GM23248 (cell line): Measurements from ENCODE around the gene APCDD1. TPM values are rescaled to one million over a fixed set of nuclear protein-coding genes. Genes with fewer than 3 reads are reported as not detected.

Experiments used
- DNase-seq: peaks from one replicate; pipeline ENCODE4 v3.0.0-alpha.2; 2015
- H2AFZ ChIP-seq: fragments of 200-600 bp; sonication (generic); 2 replicates; pipeline ENCODE4 v1.6.1; 2016; ENCODE audit warnings: antibody characterized with exemption
- H3F3A ChIP-seq: fragments of 200-600 bp; sonication (generic); 2 replicates; pipeline ENCODE4 v1.6.1; 2016; ENCODE audit warnings: mild to moderate bottlenecking, antibody characterized with exemption, mixed run types; ENCODE audit not compliant: insufficient read depth
- H3K27ac ChIP-seq: fragments of 200-600 bp; sonication (generic); 2 replicates; pipeline ENCODE4 v1.5.1; 2016; ENCODE audit warnings: mild to moderate bottlenecking
- H3K27me3 ChIP-seq: fragments of 200-600 bp; sonication (generic); replicated peaks from 2 replicates; pipeline ENCODE4 v1.6.1; 2016; ENCODE audit warnings: mild to moderate bottlenecking; ENCODE audit not compliant: insufficient read depth
- H3K36me3 ChIP-seq: fragments of 200-600 bp; sonication (generic); 2 replicates; pipeline ENCODE4 v1.6.1; 2016; ENCODE audit warnings: low read depth, mild to moderate bottlenecking
- H3K4me1 ChIP-seq: fragments of 200-600 bp; sonication (generic); 2 replicates; pipeline ENCODE4 v1.6.1; 2016; ENCODE audit warnings: mild to moderate bottlenecking; ENCODE audit not compliant: insufficient read depth
- H3K4me2 ChIP-seq: fragments of 200-600 bp; sonication (generic); one replicate; pipeline ENCODE4 v1.6.1; 2016; ENCODE audit warnings: mild to moderate bottlenecking; ENCODE audit not compliant: unreplicated experiment
- H3K4me3 ChIP-seq: fragments of 200-600 bp; sonication (generic); 2 replicates; pipeline ENCODE4 v1.5.1; 2016; ENCODE audit warnings: mild to moderate bottlenecking
- H3K79me2 ChIP-seq: fragments of 200-600 bp; sonication (generic); 2 replicates; pipeline ENCODE4 v1.6.1; 2016; ENCODE audit warnings: mild to moderate bottlenecking; ENCODE audit not compliant: insufficient read depth
- H3K9ac ChIP-seq: fragments of 200-600 bp; sonication (generic); 2 replicates; pipeline ENCODE4 v1.6.1; 2016; ENCODE audit warnings: mild to moderate bottlenecking
- H3K9me2 ChIP-seq: fragments of 200-600 bp; sonication (generic); 2 replicates; pipeline ENCODE4 v1.6.1; 2016; ENCODE audit warnings: mixed run types, mild to moderate bottlenecking, moderate library complexity; ENCODE audit not compliant: insufficient read depth
- H3K9me3 ChIP-seq: fragments of 200-600 bp; sonication (generic); one replicate; pipeline ENCODE4 v1.6.1; 2017; ENCODE audit warnings: low read depth
- H4K20me1 ChIP-seq: fragments of 200-600 bp; sonication (generic); 2 replicates; pipeline ENCODE4 v1.6.0; 2016; ENCODE audit not compliant: insufficient read depth
- EZH2 ChIP-seq: fragments of 200-600 bp; sonication (generic); IDR thresholded peaks from 2 replicates; pipeline ENCODE4 v1.6.1; 2018; ENCODE audit warnings: antibody characterized with exemption, mild to moderate bottlenecking; ENCODE audit not compliant: insufficient read depth, poor library complexity, severe bottlenecking
- EZH2phosphoT487 ChIP-seq: fragments of 200-600 bp; sonication (generic); IDR thresholded peaks from 2 replicates; pipeline ENCODE4 v1.6.1; 2018; ENCODE audit warnings: antibody characterized with exemption, moderate library complexity, mild to moderate bottlenecking, low read depth; ENCODE audit not compliant: insufficient read depth
- WGBS, 2 experiments: methylation state at CpG; one replicate each; pipeline ENCODE4 v1.1.6; 2015 to 2017; ENCODE audit warnings: low lambda C conversion rate in 2 of 2, low coverage in 1 of 2; ENCODE audit errors: missing lambda C conversion rate in 2 of 2; 5-methylcytosine and 5-hydroxymethylcytosine counted together
- in situ Hi-C: fragments of 300-500 bp; cut with MboI; formaldehyde crosslinking; loops from 2 replicates; pipeline ENCODE4 v1.15.0; 2020
- polyA plus RNA-seq: library from polyadenylated mRNA; unstranded; fragments of >200 nt; fragmentation: Nextera tagmentation; extraction: Ambion mirVana; gene quantifications from 2 replicates; pipeline ENCODE4 v1.2.1, GENCODE V29; 2016
- total RNA-seq: library from RNA; depleted of rRNA; stranded (reverse); fragments of >200 nt; shearing (Covaris generic); gene quantifications from 2 replicates; pipeline ENCODE4 v1.2.3, GENCODE V29; 2014

APCDD1 gene
- total and polyA plus RNA-seq, 2 experiments from 2014 or later: 0.30 TPM; not detected in 1

DNA sequence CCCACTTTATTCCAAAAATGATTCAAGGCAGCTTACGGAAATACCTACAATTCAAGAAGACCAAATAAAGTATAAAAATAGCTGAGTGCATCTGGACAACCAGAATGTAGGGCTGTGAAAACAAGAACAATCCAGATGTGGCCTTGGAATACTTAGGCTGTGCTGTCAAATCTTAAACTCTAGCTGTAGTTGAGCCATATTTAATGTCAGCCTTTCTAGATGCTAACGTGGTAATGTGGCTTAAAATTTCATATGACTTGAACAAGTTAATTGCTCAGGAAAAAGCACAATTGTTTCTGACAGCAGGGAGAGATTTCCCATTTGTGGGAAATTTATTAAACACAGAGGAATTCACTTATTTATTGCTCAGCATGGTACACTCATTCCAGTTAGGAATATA lies 56.8 kb downstream of the APCDD1 start:
- Histone ChIP-seq H3K79me2 (no peaks in the 10 kb centered on the region), H3K4me2 (no peak overlapping the region), H3K9me2 (no peaks in the 10 kb centered on the region), H3K9me3 (no peaks in the 10 kb centered on the region), H3K4me3 (no peak overlapping the region), H3K27me3 (no peaks in the 10 kb centered on the region), H3K4me1 (0 out of 2 replicates have a peak, but pooled peaks cover 4% of the 10 kb centered on the region), H3K36me3 (no peaks in the 10 kb centered on the region), H3K9ac (no peak overlapping the region), H4K20me1 (no peaks in the 10 kb centered on the region), H3K27ac (no peak overlapping the region), H3F3A (no peaks in the 10 kb centered on the region), H2AFZ (no peak overlapping the region)
- no peak for DNase-seq
- no peak for TF ChIP-seq EZH2phosphoT487
- no peak for TF ChIP-seq EZH2
- WGBS, 2 experiments: 38 to 50% methylated on average over 2 of the region's 2 CpGs
- in situ Hi-C loops: loop anchor here (10.0 to 25.0 kb wide), 2 partner anchors 496 to 824 kb away; no protein-coding TSS in a partner anchor

- Histone ChIP-seq H3K4me1 (peaks cover 6% of the 10 kb centered on the region), H3K79me2 (no peaks in the 10 kb centered on the region), H3K27ac (no peak overlapping the region), H3K4me2 (no peak overlapping the region), H3F3A (peaks cover 3% of the 10 kb centered on the region; the same call in 1 of the 2 replicates), H3K27me3 (no peaks in the 10 kb centered on the region), H3K36me3 (no peaks in the 10 kb centered on the region), H4K20me1 (no peaks in the 10 kb centered on the region), H3K9me3 (no peaks in the 10 kb centered on the region), H3K9me2 (no peaks in the 10 kb centered on the region), H3K4me3 (no peak overlapping the region), H3K9ac (no peak overlapping the region), H2AFZ (no peak overlapping the region)
- in situ Hi-C loops: loop anchor here (10.0 to 25.0 kb wide), 2 partner anchors 499 to 827 kb away; no protein-coding TSS in a partner anchor
- no peak for TF ChIP-seq EZH2
- no peak for TF ChIP-seq EZH2phosphoT487
- DNase-seq: no peak
- WGBS, 2 experiments: 14 to 18% methylated on average over 3 of the region's 3 CpGs
These were observed 59.6 kb downstream of the APCDD1 start for GRCh38 chr18:10514082-10514481.

- no peak overlapping the region for H3K4me2 ChIP-seq
- H3K36me3 ChIP-seq: no peaks in the 10 kb centered on the region
- no peak overlapping the region for H2AFZ ChIP-seq
- H3K9me2 ChIP-seq: no peaks in the 10 kb centered on the region
- in situ Hi-C loops: loop anchor here (10.0 to 25.0 kb wide), 2 partner anchors 500 to 827 kb away; no protein-coding TSS in a partner anchor
- no peaks in the 10 kb centered on the region for H3K79me2 ChIP-seq
- no peak overlapping the region for H3K27ac ChIP-seq
- H4K20me1 ChIP-seq: no peaks in the 10 kb centered on the region
- H3K9me3 ChIP-seq: no peaks in the 10 kb centered on the region
- DNase-seq: no peak
- H3F3A ChIP-seq: peaks cover 8% of the 10 kb centered on the region
- H3K4me1 ChIP-seq: peaks cover 11% of the 10 kb centered on the region
- H3K9ac ChIP-seq: no peak overlapping the region
- H3K27me3 ChIP-seq: no peaks in the 10 kb centered on the region
- TF ChIP-seq EZH2phosphoT487: no peak
- no peak for TF ChIP-seq EZH2
- no peak overlapping the region for H3K4me3 ChIP-seq
These were observed 60.2 kb downstream of the APCDD1 start for GRCh38 chr18:10514601-10515000.

- no peak overlapping the region for H3K4me3 ChIP-seq
- H3K36me3 ChIP-seq: no peaks in the 10 kb centered on the region
- H3K4me2 ChIP-seq: no peak overlapping the region
- H3K9me3 ChIP-seq: no peaks in the 10 kb centered on the region
- in situ Hi-C loops: loop anchor here (10.0 to 25.0 kb wide), 2 partner anchors 501 to 828 kb away; no protein-coding TSS in a partner anchor
- peaks cover 13% of the 10 kb centered on the region for H3K4me1 ChIP-seq
- H3K27me3 ChIP-seq: no peaks in the 10 kb centered on the region
- no peak overlapping the region for H3K27ac ChIP-seq
- no peak overlapping the region for H3K9ac ChIP-seq
- no peaks in the 10 kb centered on the region for H3K9me2 ChIP-seq
- DNase-seq: no peak
- whole genome bisulfite sequencing, 2 experiments: 47 to 52% methylated on average over 4 of the region's 4 CpGs
- TF ChIP-seq EZH2phosphoT487 (no peak), EZH2 (no peak)
- no peaks in the 10 kb centered on the region for H3K79me2 ChIP-seq
- H4K20me1 ChIP-seq: no peaks in the 10 kb centered on the region
- H2AFZ ChIP-seq: no peak overlapping the region
- peaks cover 11% of the 10 kb centered on the region for H3F3A ChIP-seq
These were observed 61.0 kb downstream of the APCDD1 start for GRCh38 chr18:10515456-10515855.
